Suprapubic skin (tissue), 4 donors: Measurements from ENCODE around the gene PPIB. TPM values are rescaled to one million over a fixed set of nuclear protein-coding genes. Genes with fewer than 3 reads are reported as not detected.
A peak's percentile ranks its signal among the peaks of the same experiment; 100 is the strongest.

Experiments
- DNase-seq, 2 donors: peaks; one replicate each; pipeline ENCODE4 v3.0.0-alpha.2; 2019; ENCODE audit warnings: low spot score in 2 of 2
- H3K27ac ChIP-seq: fragments of 200-600 bp; sonication (generic); one replicate; pipeline ENCODE4 v1.5.1; 2019
- H3K27me3 ChIP-seq: fragments of 200-600 bp; sonication (generic); one replicate; pipeline ENCODE4 v1.5.1; 2019
- H3K36me3 ChIP-seq: fragments of 200-600 bp; sonication (generic); one replicate; pipeline ENCODE4 v1.5.1; 2019
- H3K4me1 ChIP-seq: fragments of 200-600 bp; sonication (generic); one replicate; pipeline ENCODE4 v1.5.1; 2019
- H3K4me3 ChIP-seq: fragments of 200-600 bp; sonication (generic); one replicate; pipeline ENCODE4 v1.5.1; 2019; ENCODE audit warnings: mild to moderate bottlenecking
- H3K9me3 ChIP-seq: fragments of 200-600 bp; sonication (generic); one replicate; pipeline ENCODE4 v1.5.1; 2019
- EP300 ChIP-seq: sonication (generic); formaldehyde crosslinking; IDR thresholded peaks from one replicate; pipeline ENCODE4 v1.6.1; 2017; ENCODE audit warnings: antibody characterized with exemption
- POLR2A ChIP-seq, 2 donors: fragments of 450-650 bp; IDR thresholded peaks; one replicate each; pipeline ENCODE4 v1.6.1; 2017; ENCODE audit warnings: antibody characterized with exemption in 2 of 2, mild to moderate bottlenecking in 2 of 2, moderate library complexity in 2 of 2
- POLR2AphosphoS5 ChIP-seq, 3 donors: sonication (generic); formaldehyde crosslinking; IDR thresholded peaks; one replicate each; pipeline ENCODE4 v1.6.1; 2017; ENCODE audit warnings: antibody characterized with exemption in 3 of 3
- WGBS: methylation state at CpG from one replicate; pipeline ENCODE4 v1.1.5; 2018; 5-methylcytosine and 5-hydroxymethylcytosine counted together
- total RNA-seq, 4 donors: library from RNA; depleted of rRNA; stranded (reverse); fragments of >200 nt; gene quantifications; one replicate each; pipeline ENCODE4 v1.1.0, GENCODE V29; 2016
- TF ChIP-seq, protein P1 (sequence below), 2 donors: fragments of 200-600 bp in 1 of 2; fragments of 450-650 bp in 1 of 2; sonication (generic) in 1 of 2; IDR thresholded peaks; one replicate each; pipeline ENCODE4 v1.5.1; 2016 to 2019; ENCODE audit warnings: antibody characterized with exemption in 2 of 2, mild to moderate bottlenecking in 1 of 2, moderate library complexity in 1 of 2

Gene PPIB
- total RNA-seq, 4 donors from 2014 or later, result 124 to 248 (median 180) TPM

- Histone ChIP-seq H3K27me3 (no peaks in the 10 kb centered on the region), H3K36me3 (peaks cover 96% of the 10 kb centered on the region), H3K9me3 (no peaks in the 10 kb centered on the region), H3K4me1 (no peaks in the 10 kb centered on the region), H3K4me3 (no peak overlapping the region), H3K27ac (no peak overlapping the region)
- DNase-seq, result peak in 1 of 2 donors; percentile 59
- TF ChIP-seq, protein P1, sequence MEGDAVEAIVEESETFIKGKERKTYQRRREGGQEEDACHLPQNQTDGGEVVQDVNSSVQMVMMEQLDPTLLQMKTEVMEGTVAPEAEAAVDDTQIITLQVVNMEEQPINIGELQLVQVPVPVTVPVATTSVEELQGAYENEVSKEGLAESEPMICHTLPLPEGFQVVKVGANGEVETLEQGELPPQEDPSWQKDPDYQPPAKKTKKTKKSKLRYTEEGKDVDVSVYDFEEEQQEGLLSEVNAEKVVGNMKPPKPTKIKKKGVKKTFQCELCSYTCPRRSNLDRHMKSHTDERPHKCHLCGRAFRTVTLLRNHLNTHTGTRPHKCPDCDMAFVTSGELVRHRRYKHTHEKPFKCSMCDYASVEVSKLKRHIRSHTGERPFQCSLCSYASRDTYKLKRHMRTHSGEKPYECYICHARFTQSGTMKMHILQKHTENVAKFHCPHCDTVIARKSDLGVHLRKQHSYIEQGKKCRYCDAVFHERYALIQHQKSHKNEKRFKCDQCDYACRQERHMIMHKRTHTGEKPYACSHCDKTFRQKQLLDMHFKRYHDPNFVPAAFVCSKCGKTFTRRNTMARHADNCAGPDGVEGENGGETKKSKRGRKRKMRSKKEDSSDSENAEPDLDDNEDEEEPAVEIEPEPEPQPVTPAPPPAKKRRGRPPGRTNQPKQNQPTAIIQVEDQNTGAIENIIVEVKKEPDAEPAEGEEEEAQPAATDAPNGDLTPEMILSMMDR (IDR thresholded peaks at IDR 0.05), result no peak
- TF ChIP-seq POLR2AphosphoS5 (IDR thresholded peaks at IDR 0.05), result no peak
- no peak for TF ChIP-seq EP300
- TF ChIP-seq POLR2A (IDR thresholded peaks at IDR 0.05), result no peak
- 76% methylated on average over 3 of the region's 9 CpGs for WGBS
Measured at GRCh38 chr15:64134345-64134829, 28.4 kb downstream of the PPIB start.

DNA sequence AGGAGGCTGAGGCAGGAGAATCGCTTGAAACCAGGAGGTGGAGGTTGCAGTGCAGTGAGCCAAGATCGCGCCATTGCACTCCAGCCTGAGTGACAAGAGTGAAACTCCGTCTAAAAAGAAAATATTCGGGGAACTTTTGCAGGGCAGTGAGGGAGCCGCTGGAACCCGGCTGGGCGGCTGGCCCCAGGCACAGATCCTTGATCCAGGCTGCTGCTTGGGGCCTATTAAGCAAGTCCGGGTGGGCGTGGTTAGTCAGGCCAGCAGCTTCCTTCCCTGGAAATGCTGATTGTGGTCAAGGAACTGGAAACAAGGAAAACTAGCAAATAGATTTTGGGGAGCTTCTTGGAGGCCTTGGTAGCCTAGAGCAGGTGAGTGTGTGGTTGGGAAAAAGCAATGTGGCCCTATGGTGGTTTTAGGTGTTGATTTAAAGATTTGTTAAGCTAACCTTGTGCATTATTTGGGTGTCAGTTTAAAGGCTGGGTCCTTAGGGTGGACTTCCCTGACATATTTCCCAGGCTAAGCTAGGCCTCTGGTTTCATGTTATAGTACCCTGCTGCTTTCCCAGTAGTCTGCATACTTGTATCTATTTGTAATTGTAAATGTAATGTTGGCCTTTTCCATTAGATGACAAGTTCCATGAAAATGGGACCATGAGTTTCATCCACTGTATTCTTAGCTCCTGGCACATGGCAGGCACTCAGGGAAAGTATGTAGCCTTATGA is 29.0 kb downstream of the PPIB start:
- DNase-seq, result peak in 1 of 2 donors; percentile 46
- Histone ChIP-seq H3K9me3 (no peaks in the 10 kb centered on the region), H3K27me3 (no peaks in the 10 kb centered on the region), H3K4me1 (no peaks in the 10 kb centered on the region), H3K27ac (no peak overlapping the region), H3K36me3 (peaks cover 100% of the 10 kb centered on the region), H3K4me3 (no peak overlapping the region)
- 88% methylated on average over 10 of the region's 10 CpGs for WGBS
- TF ChIP-seq POLR2A (IDR thresholded peaks at IDR 0.05) (no peak), POLR2AphosphoS5 (IDR thresholded peaks at IDR 0.05) (no peak), EP300 (no peak)
- TF ChIP-seq, protein P1 (IDR thresholded peaks at IDR 0.05), result no peak

DNA sequence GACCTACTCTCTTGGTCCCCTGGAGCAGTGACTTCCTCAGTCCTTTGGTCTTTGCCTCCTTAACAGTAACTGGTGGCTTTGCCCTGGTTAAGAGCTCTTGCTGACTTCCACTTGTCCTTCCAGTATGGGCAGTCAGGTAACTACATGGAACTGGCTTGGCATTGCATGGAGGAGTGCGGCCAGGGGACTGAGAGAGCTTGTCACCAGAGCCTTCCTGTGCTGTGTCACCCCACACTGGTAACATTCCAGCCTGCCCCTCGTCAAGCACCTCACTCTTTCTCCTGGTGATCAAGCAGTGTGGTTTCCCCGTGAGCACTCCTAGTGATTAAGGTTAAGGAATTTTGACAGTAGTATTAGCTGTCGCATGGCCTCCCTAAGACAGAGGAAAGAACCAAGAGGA is 30.6 kb downstream of the PPIB start:
- Histone ChIP-seq H3K27ac (no peak overlapping the region), H3K36me3 (peaks cover 99% of the 10 kb centered on the region), H3K4me1 (no peaks in the 10 kb centered on the region), H3K27me3 (no peaks in the 10 kb centered on the region), H3K9me3 (no peaks in the 10 kb centered on the region), H3K4me3 (no peak overlapping the region)
- 79% methylated on average over 4 of the region's 4 CpGs for WGBS
- TF ChIP-seq EP300 (no peak), POLR2AphosphoS5 (IDR thresholded peaks at IDR 0.05) (no peak), POLR2A (IDR thresholded peaks at IDR 0.05) (no peak)
- TF ChIP-seq, protein P1 (IDR thresholded peaks at IDR 0.05), result no peak
- DNase-seq, result no peak

DNA sequence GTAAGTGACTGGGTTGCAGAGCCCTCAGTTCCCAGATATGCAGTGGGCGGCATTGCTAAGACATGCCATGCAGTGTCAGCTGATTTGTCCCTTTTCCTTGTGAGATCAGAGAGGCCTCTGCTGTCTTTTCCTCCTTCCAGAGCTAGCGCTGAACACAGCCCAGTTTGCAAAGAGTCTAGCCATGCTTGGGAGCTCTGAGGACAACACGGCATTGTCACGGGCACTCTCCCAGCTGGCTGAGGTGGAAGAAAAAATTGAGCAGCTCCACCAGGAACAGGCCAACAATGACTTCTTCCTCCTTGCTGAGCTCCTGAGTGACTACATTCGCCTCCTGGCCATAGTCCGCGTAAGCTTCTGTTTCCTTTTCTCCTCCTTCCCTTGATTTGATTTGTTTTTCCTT is 31.3 kb downstream of the PPIB start:
- no peaks in the 10 kb centered on the region for H3K9me3 ChIP-seq
- H3K36me3 ChIP-seq, result peaks cover 99% of the 10 kb centered on the region
- H3K4me3 ChIP-seq, result no peak overlapping the region
- DNase-seq, result no peak
- TF ChIP-seq EP300 (no peak), POLR2A (IDR thresholded peaks at IDR 0.05) (no peak), POLR2AphosphoS5 (IDR thresholded peaks at IDR 0.05) (no peak)
- TF ChIP-seq, protein P1 (IDR thresholded peaks at IDR 0.05), result no peak
- no peak overlapping the region for H3K27ac ChIP-seq
- H3K4me1 ChIP-seq, result no peaks in the 10 kb centered on the region
- WGBS, result 88% methylated on average over 7 of the region's 7 CpGs
- no peaks in the 10 kb centered on the region for H3K27me3 ChIP-seq

DNA sequence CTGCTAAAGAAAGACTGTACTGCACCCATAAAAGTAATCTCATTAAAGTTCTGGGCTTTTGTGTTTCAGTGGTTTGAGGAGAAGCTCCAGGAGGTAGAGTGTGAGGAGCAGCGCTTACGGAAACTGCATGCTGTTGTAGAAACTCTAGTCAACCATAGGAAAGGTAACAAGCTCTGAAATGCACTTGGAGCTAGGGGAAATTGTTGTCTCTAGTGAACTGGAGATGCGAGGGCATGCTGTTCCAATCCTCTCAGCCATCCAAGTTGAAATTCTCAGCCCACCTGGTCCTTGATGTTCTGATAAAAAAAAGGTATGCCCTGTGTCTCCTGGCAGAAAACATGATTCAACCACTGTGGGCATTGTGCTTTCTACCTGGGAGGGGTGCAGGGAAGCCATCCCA is 32.7 kb downstream of the PPIB start:
- 95% methylated on average over 3 of the region's 3 CpGs for WGBS
- no peak for TF ChIP-seq EP300
- TF ChIP-seq POLR2A (IDR thresholded peaks at IDR 0.05), result no peak
- TF ChIP-seq POLR2AphosphoS5 (IDR thresholded peaks at IDR 0.05), result no peak
- Histone ChIP-seq H3K36me3 (peaks cover 96% of the 10 kb centered on the region), H3K4me1 (no peaks in the 10 kb centered on the region), H3K27ac (no peak overlapping the region), H3K9me3 (no peaks in the 10 kb centered on the region), H3K27me3 (no peaks in the 10 kb centered on the region), H3K4me3 (no peak overlapping the region)
- no peak for DNase-seq
